GM06990 (cell line): ENCODE data around the gene CBR4.
"Not testable (repeated sequence)": the region's sequence is repeated elsewhere in the genome, so short reads cannot be mapped to it uniquely, and the experiment has no call there.

Experiments used
- DNase-seq: peaks from one replicate; pipeline ENCODE4 v3.0.0-alpha.2; 2011; ENCODE audit not compliant: insufficient read length; ENCODE audit errors: extremely low read depth
- H3K27me3 ChIP-seq: replicated peaks from 2 replicates; pipeline ENCODE4 v1.6.0; 2011; ENCODE audit warnings: low read length; ENCODE audit not compliant: control insufficient read depth, insufficient read depth
- H3K36me3 ChIP-seq: 2 replicates; pipeline ENCODE4 v1.5.1; 2011; ENCODE audit warnings: low read length; ENCODE audit not compliant: control insufficient read depth, insufficient read depth
- H3K4me3 ChIP-seq: replicated peaks from 2 replicates; pipeline ENCODE4 v1.5.1; 2011; ENCODE audit warnings: low read depth, mild to moderate bottlenecking, control low read depth, low read length
- TF ChIP-seq, protein P1 (sequence below): IDR thresholded peaks from 2 replicates; pipeline ENCODE4 v1.5.1; 2011; ENCODE audit warnings: low read length, control low read depth, mild to moderate bottlenecking, inconsistent platforms; ENCODE audit not compliant: insufficient read depth, poor library complexity, severe bottlenecking

The CBR4 gene

GRCh38 chr4:168994958-168995357, 15.1 kb downstream of the CBR4 start:
- DNase-seq = no peak
- TF ChIP-seq, protein P1, sequence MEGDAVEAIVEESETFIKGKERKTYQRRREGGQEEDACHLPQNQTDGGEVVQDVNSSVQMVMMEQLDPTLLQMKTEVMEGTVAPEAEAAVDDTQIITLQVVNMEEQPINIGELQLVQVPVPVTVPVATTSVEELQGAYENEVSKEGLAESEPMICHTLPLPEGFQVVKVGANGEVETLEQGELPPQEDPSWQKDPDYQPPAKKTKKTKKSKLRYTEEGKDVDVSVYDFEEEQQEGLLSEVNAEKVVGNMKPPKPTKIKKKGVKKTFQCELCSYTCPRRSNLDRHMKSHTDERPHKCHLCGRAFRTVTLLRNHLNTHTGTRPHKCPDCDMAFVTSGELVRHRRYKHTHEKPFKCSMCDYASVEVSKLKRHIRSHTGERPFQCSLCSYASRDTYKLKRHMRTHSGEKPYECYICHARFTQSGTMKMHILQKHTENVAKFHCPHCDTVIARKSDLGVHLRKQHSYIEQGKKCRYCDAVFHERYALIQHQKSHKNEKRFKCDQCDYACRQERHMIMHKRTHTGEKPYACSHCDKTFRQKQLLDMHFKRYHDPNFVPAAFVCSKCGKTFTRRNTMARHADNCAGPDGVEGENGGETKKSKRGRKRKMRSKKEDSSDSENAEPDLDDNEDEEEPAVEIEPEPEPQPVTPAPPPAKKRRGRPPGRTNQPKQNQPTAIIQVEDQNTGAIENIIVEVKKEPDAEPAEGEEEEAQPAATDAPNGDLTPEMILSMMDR = no peak
- H3K4me3 ChIP-seq = no peak overlapping the region
- no peaks in the 10 kb centered on the region; the same call in none of the 2 replicates for H3K36me3 ChIP-seq
- no peaks in the 10 kb centered on the region for H3K27me3 ChIP-seq

- no peak overlapping the region for H3K4me3 ChIP-seq
- TF ChIP-seq, protein P1 = no peak
- H3K36me3 ChIP-seq = no peaks in the 10 kb centered on the region; the same call in none of the 2 replicates
- no peaks in the 10 kb centered on the region for H3K27me3 ChIP-seq
- DNase-seq = no peak
These were observed 16.1 kb downstream of the CBR4 start for GRCh38 chr4:168993714-168994510.

GRCh38 chr4:168992952-168993482, 17.0 kb downstream of the CBR4 start:
- not testable (repeated sequence) for H3K4me3 ChIP-seq, H3K36me3 ChIP-seq, DNase-seq, H3K27me3 ChIP-seq

DNA sequence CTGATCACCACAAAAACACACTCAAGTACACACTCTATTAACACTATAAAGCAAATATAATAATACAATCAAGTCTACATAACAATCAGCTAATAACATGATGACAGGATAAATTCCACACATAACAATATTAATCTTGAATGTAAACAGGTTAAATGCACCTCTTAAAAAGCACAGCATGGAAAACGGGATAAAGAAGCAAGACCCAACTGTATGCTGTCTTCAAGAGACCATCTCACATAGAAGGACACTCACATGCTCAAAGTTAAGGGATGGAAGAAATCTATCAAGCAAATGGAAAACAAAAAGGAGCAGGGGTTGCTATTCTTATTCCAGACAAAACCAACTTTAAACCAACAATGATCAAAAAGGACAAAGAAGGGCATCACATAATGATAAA, 28.1 kb downstream of the CBR4 start:
- Histone ChIP-seq H3K36me3 (peaks cover 7% of the 10 kb centered on the region), H3K4me3 (no peak overlapping the region), H3K27me3 (no peaks in the 10 kb centered on the region)
- no peak for DNase-seq
- TF ChIP-seq, protein P1 = no peak

- TF ChIP-seq, protein P1 = no peak
- no peak for DNase-seq
- no peaks in the 10 kb centered on the region for H3K27me3 ChIP-seq
- H3K36me3 ChIP-seq = peaks cover 5% of the 10 kb centered on the region
- H3K4me3 ChIP-seq = no peak overlapping the region
These were observed 28.6 kb downstream of the CBR4 start for GRCh38 chr4:168981460-168981859.

- TF ChIP-seq, protein P1 = no peak
- Histone ChIP-seq H3K36me3 (peaks cover 9% of the 10 kb centered on the region), H3K27me3 (no peaks in the 10 kb centered on the region), H3K4me3 (no peak overlapping the region)
- DNase-seq = no peak
These were observed 30.7 kb downstream of the CBR4 start for GRCh38 chr4:168979338-168979737.
